Testis (tissue), 3 donors: ENCODE measurements around the gene CEP70. TPM values are rescaled to one million over a fixed set of nuclear protein-coding genes. Genes with fewer than 3 reads are reported as not detected.
"Not testable (repeated sequence)": the region's sequence is repeated elsewhere in the genome, so short reads cannot be mapped to it uniquely, and the experiment has no call there.

ENCODE experiments used
- DNase-seq: peaks from one replicate; pipeline ENCODE4 v3.0.0-alpha.2; 2019
- H3K27ac ChIP-seq, 2 donors: fragments of 200-600 bp; sonication (generic); one replicate each; pipeline ENCODE4 v1.5.1; 2019
- H3K27me3 ChIP-seq: fragments of 200-600 bp; sonication (generic); one replicate; pipeline ENCODE4 v1.5.1; 2019
- H3K36me3 ChIP-seq: fragments of 200-600 bp; sonication (generic); one replicate; pipeline ENCODE4 v1.5.1; 2017; ENCODE audit warnings: low read depth; ENCODE audit errors: missing control alignments
- H3K4me1 ChIP-seq: fragments of 200-600 bp; sonication (generic); one replicate; pipeline ENCODE4 v1.5.1; 2019
- H3K4me3 ChIP-seq, 2 donors: fragments of 200-600 bp; sonication (generic); one replicate each; pipeline ENCODE4 v1.5.1; 2017 to 2019
- H3K9me3 ChIP-seq: fragments of 200-600 bp; sonication (generic); one replicate; pipeline ENCODE4 v1.5.1; 2017
- CTCF ChIP-seq, 3 experiments: fragments of 450-650 bp in 2 of 3; fragments of 200-600 bp in 1 of 3; sonication (generic) in 1 of 3; IDR thresholded peaks; one replicate each; pipeline ENCODE4 v1.5.1; 2016 to 2019; ENCODE audit warnings: antibody characterized with exemption in 3 of 3, mild to moderate bottlenecking in 2 of 3, moderate library complexity in 1 of 3
- POLR2A ChIP-seq: fragments of 450-650 bp; IDR thresholded peaks from one replicate; pipeline ENCODE4 v1.6.1; 2017; ENCODE audit warnings: antibody characterized with exemption, mild to moderate bottlenecking, moderate library complexity
- WGBS, 2 donors: methylation state at CpG; one replicate each; pipeline ENCODE4 v1.1.5; 2018; 5-methylcytosine and 5-hydroxymethylcytosine counted together
- intact Hi-C: fragments of 100-400 bp; cut with DNase I; formaldehyde crosslinking; loops from one replicate; pipeline ENCODE4 v1.15.1; 2023; ENCODE audit warnings: low total_unique reads
- polyA plus RNA-seq: library from polyadenylated mRNA; stranded (reverse); fragments of 350-450 nt; fragmentation: Illumina TruSeq; extraction: RNeasy Lipid Tissue Mini Kit (QIAGEN cat#74804); gene quantifications from one replicate; pipeline ENCODE4 v1.2.3, GENCODE V29; 2014; ENCODE audit warnings: low read depth, low replicate concordance; ENCODE audit not compliant: insufficient read depth
- total RNA-seq, 2 donors: library from RNA; depleted of rRNA; stranded (reverse); fragments of >200 nt; gene quantifications; one replicate each; pipeline ENCODE4 v1.2.3, GENCODE V29; 2016

Gene CEP70
- total and polyA plus RNA-seq, 3 donors from 2014 or later, result 37.4 to 66.6 (median 61.4) TPM

- 88 to 90% methylated on average over 1 of the region's 1 CpG for WGBS, 2 donors
- H3K9me3 ChIP-seq, result no peaks in the 10 kb centered on the region
- intact Hi-C loops, result no loop called here
- TF ChIP-seq POLR2A (no peak), CTCF (IDR thresholded peaks at IDR 0.05) (no peak)
- H3K27me3 ChIP-seq, result no peaks in the 10 kb centered on the region
- no peak overlapping the region for H3K27ac ChIP-seq
- H3K36me3 ChIP-seq, result no peaks in the 10 kb centered on the region
- DNase-seq, result no peak
- no peaks in the 10 kb centered on the region for H3K4me1 ChIP-seq
- no peak overlapping the region for H3K4me3 ChIP-seq
Measured at GRCh38 chr3:138615462-138615861, 21.4 kb upstream of the CEP70 start.

DNA sequence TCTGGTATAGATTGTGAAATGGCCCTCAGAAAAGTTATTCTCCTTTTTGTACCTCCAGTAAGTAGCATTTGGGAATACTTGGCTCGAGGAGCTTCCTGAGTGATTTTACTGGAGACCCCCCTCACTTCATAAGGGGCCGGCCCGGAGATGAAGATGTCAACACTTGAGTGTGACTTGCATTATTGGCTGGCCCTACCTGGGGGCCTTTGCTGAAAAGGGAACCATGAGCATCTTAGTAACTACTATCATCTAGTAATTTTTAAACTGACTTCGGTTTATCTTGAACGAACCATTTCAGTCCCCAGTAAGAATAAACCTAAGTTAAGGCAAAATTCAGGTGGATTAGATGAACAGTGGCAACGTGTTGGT, 15.8 kb upstream of the CEP70 start:
- WGBS, 2 donors, result 49 to 57% methylated on average over 6 of the region's 6 CpGs
- intact Hi-C loops, result no loop called here
- Histone ChIP-seq H3K27ac (peak overlapping the region; percentile 92 to 94), H3K36me3 (no peaks in the 10 kb centered on the region), H3K9me3 (no peaks in the 10 kb centered on the region), H3K4me1 (peaks cover 4% of the 10 kb centered on the region), H3K27me3 (no peaks in the 10 kb centered on the region), H3K4me3 (peak overlapping the region in 1 of 2 donors; percentile 72)
- TF ChIP-seq POLR2A, result no peak
- no peak for TF ChIP-seq CTCF (IDR thresholded peaks at IDR 0.05)
- DNase-seq, result no peak

- 1 to 13% methylated on average over 2 to 52 of the region's 68 CpGs for WGBS, 2 donors
- H3K36me3 ChIP-seq, result no peaks in the 10 kb centered on the region
- H3K4me1 ChIP-seq, result peaks cover 4% of the 10 kb centered on the region
- DNase-seq, result peak; percentile 75
- peak within 1 kb of the TSS; percentile 72 to 89 for H3K4me3 ChIP-seq
- H3K9me3 ChIP-seq, result no peaks in the 10 kb centered on the region
- no peaks in the 10 kb centered on the region for H3K27me3 ChIP-seq
- peak within 1 kb of the TSS; percentile 92 to 94 for H3K27ac ChIP-seq
- intact Hi-C loops, result no loop called here
- TF ChIP-seq CTCF (IDR thresholded peaks at IDR 0.05) (no peak), POLR2A (no peak)
Measured at GRCh38 chr3:138608322-138609135, 14.5 kb upstream of the CEP70 start, which contains the start of gene FAIM. Gene FAIM (plus strand): TSS chr3:138608771. CDS start chr3:138619727, 10,956 bp downstream.

GRCh38 chr3:138604106-138604595, 10.1 kb upstream of the CEP70 start:
- DNase-seq, H3K36me3 ChIP-seq, H3K4me3 ChIP-seq, H3K27me3 ChIP-seq, H3K9me3 ChIP-seq, intact Hi-C loops, H3K27ac ChIP-seq, H3K4me1 ChIP-seq: not testable (repeated sequence)
- 92 to 98% methylated on average over 5 of the region's 5 CpGs for WGBS, 2 donors

GRCh38 chr3:138601661-138602060, 7.6 kb upstream of the CEP70 start:
- DNase-seq, H3K4me3 ChIP-seq, H3K36me3 ChIP-seq, H3K9me3 ChIP-seq, intact Hi-C loops, H3K27ac ChIP-seq, H3K4me1 ChIP-seq, H3K27me3 ChIP-seq: not testable (repeated sequence)
- WGBS, 2 donors, result 69 to 75% methylated on average over 2 of the region's 2 CpGs
